NT2/D1 (cell line): Measurements from ENCODE around the gene MRS2.

Source experiments
- SUZ12 ChIP-seq: IDR thresholded peaks from 2 replicates; pipeline ENCODE4 v1.6.1; 2011; ENCODE audit not compliant: insufficient read length, insufficient read depth; ENCODE audit errors: extremely low read depth
- YY1 ChIP-seq: IDR thresholded peaks from 2 replicates; pipeline ENCODE4 v1.6.1; 2011; ENCODE audit not compliant: insufficient read length, insufficient read depth
- ZNF274 ChIP-seq: IDR thresholded peaks from 2 replicates; pipeline ENCODE4 v1.6.1; 2011; ENCODE audit warnings: mild to moderate bottlenecking, low read depth, low read length

- TF ChIP-seq ZNF274 = no peak
- no peak for TF ChIP-seq YY1
- no peak for TF ChIP-seq SUZ12
Measured at GRCh38 chr6:24419526-24419925, 16.8 kb downstream of the MRS2 start.
